ENCODE measurements around the gene PAM. TPM values are rescaled to one million over a fixed set of nuclear protein-coding genes. Genes with fewer than 3 reads are reported as not detected.

PAM gene
- total and polyA plus RNA-seq, 3 donors from 2014 or later, result 65.5 to 92.5 (median 77.5) TPM

DNA sequence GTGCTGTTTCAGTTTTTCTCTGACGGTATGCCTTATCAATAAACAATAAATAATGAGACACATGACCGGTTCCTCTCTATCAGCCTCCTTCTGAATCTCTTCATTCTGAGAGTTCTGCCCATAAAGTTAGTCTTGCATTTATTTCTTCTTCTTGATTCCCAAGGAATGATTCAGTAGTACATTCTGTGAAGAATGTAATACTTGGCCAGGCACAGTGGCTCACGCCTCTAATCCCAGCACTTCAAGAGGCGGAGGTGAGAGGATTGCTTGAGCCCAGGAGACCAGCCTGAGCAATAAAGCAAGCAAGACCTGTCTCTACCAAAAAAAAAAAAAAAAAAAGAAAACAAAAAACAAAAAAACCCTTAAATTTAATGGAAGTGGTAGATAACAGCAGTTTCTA, 53.9 kb downstream of the PAM start:
- H3K27me3 ChIP-seq, result no peaks in the 10 kb centered on the region
- 59 to 68% methylated on average over 4 of the region's 4 CpGs for WGBS, 2 donors
- no peaks in the 10 kb centered on the region for H3K4me1 ChIP-seq
- no peaks in the 10 kb centered on the region for H3K9me3 ChIP-seq
- no peak for TF ChIP-seq POLR2A (IDR thresholded peaks at IDR 0.05)
- no peak overlapping the region for H3K27ac ChIP-seq
- intact Hi-C loops (cut with DNase I; ENCODE audit: low total_unique reads), result no loop called here
- DNase-seq, result no peak
- H3K4me3 ChIP-seq, result no peak overlapping the region
- H3K36me3 ChIP-seq (ENCODE audit: low read depth, missing control alignments), result no peaks in the 10 kb centered on the region

DNA sequence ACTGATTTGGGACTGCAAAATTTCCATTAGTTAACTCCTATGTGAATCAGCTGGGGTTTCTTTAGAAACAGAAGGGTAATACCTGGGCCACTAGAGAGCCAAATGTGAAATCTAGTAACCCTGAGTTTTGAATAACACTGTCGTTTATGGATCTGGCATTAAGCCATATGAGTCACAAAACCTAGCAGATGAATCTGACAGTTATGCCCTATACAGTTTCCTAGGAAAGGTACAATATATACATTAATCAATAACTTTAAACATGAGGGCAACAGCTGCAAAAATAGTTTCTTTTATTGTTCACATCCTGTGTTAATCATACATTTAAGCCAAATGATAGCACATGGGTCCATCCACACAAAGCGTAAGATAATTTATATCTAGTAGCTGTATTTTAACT, 56.9 kb downstream of the PAM start:
- Histone ChIP-seq H3K36me3 (ENCODE audit: low read depth, missing control alignments) (no peaks in the 10 kb centered on the region), H3K4me1 (no peaks in the 10 kb centered on the region), H3K27me3 (no peaks in the 10 kb centered on the region), H3K27ac (no peak overlapping the region), H3K4me3 (no peak overlapping the region), H3K9me3 (no peaks in the 10 kb centered on the region)
- 60 to 73% methylated on average over 2 of the region's 2 CpGs for WGBS, 2 donors
- intact Hi-C loops (cut with DNase I; ENCODE audit: low total_unique reads), result no loop called here
- no peak for DNase-seq
- no peak for TF ChIP-seq POLR2A (IDR thresholded peaks at IDR 0.05)
- TF ChIP-seq, protein P1, sequence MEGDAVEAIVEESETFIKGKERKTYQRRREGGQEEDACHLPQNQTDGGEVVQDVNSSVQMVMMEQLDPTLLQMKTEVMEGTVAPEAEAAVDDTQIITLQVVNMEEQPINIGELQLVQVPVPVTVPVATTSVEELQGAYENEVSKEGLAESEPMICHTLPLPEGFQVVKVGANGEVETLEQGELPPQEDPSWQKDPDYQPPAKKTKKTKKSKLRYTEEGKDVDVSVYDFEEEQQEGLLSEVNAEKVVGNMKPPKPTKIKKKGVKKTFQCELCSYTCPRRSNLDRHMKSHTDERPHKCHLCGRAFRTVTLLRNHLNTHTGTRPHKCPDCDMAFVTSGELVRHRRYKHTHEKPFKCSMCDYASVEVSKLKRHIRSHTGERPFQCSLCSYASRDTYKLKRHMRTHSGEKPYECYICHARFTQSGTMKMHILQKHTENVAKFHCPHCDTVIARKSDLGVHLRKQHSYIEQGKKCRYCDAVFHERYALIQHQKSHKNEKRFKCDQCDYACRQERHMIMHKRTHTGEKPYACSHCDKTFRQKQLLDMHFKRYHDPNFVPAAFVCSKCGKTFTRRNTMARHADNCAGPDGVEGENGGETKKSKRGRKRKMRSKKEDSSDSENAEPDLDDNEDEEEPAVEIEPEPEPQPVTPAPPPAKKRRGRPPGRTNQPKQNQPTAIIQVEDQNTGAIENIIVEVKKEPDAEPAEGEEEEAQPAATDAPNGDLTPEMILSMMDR (IDR thresholded peaks at IDR 0.05), result no peak

DNA sequence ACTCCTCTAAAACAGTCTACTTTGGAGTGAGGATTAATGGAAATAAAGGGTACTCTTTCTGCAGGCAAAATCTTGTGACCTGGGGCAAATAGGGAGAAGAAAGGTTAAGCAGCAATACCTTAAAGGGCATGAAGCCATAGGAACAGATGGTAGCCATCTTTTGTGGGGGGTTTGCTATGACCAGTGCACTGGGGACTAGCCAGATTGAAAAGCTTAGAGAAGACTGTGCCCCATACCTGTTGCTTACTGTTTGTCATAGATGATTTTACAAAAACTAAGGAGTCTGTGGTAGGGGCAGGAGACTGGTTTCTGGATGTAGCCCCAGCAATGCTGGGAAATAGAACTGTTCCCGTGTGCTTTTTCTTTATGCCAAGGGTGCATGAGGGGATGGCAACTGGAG, 58.6 kb downstream of the PAM start:
- WGBS, 2 donors, result 42 to 44% methylated on average over 1 of the region's 1 CpG
- intact Hi-C loops (cut with DNase I; ENCODE audit: low total_unique reads), result no loop called here
- DNase-seq, result no peak

DNA sequence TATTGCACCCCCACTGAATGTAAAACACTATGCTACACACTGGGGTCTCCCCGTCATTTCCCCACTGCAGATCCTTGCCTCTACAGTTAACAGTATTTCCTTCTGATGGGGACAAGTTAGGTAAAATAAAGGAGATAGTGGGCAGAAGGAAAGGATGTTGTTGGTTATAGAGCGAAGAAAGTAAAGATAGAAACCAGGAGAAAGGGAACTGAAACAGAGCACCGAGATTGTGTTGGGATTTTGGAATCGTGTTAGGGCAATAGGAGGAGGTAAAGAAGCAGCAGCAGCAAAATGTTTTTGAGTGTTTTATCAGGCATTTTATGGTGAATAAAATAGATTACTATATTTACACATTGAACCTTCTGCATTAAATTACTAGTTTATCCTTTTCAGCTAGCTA, 60.0 kb downstream of the PAM start:
- TF ChIP-seq, protein P1 (IDR thresholded peaks at IDR 0.05), result no peak
- no peak for TF ChIP-seq POLR2A (IDR thresholded peaks at IDR 0.05)
- WGBS, 2 donors, result 82 to 84% methylated on average over 4 of the region's 4 CpGs

More for the DNA sequence above, 58.6 kb downstream of the PAM start:
- H3K4me1 ChIP-seq, result no peaks in the 10 kb centered on the region
- no peaks in the 10 kb centered on the region for H3K36me3 ChIP-seq (ENCODE audit: low read depth, missing control alignments)
- no peak overlapping the region for H3K27ac ChIP-seq
- TF ChIP-seq POLR2A (IDR thresholded peaks at IDR 0.05), result no peak
- TF ChIP-seq, protein P1 (IDR thresholded peaks at IDR 0.05), result no peak
- no peak overlapping the region for H3K4me3 ChIP-seq
- no peaks in the 10 kb centered on the region for H3K9me3 ChIP-seq
- no peaks in the 10 kb centered on the region for H3K27me3 ChIP-seq

DNA sequence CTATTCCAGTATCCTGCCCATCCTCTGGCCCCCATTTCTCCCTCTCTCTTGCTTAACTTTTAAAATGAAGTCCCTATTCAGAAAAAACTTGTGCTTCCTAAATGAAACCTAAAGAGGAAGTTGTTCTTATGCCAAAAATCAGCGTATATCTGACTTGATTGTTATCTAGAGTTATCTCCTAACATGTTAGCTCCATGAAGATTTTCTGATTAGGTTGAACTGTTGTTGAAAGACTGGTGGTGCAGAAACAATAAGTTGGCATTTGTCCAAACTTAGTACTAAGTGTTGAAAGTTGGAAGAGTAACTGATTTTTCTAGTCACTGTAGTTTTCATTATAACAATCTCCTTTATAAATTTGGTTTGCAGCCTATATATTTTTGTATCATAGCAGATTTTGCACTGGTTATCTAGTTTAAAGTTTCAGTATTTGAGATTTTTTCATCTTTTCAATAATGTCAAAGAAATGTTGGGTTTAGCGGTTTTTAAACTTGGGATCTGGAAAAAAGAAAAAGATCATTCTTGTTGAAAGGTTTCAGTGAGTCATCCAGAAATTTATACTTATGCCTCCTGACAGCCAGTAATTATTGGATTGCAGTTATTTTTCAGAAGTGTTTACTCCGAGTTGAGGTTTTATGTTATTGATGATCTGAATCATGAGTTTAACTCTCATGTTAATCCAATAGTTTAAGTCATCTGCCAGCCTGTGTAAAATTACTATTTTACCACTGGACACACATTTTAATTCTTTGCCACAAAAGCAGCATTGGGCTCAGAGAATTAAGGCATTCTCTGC, 60.6 kb downstream of the PAM start:
- intact Hi-C loops (cut with DNase I; ENCODE audit: low total_unique reads), result no loop called here
- no peak overlapping the region for H3K4me3 ChIP-seq

More for the DNA sequence above, 60.0 kb downstream of the PAM start:
- H3K27ac ChIP-seq, result no peak overlapping the region
- H3K4me3 ChIP-seq, result no peak overlapping the region
- H3K36me3 ChIP-seq (ENCODE audit: low read depth, missing control alignments), result no peaks in the 10 kb centered on the region
- H3K4me1 ChIP-seq, result no peaks in the 10 kb centered on the region
- no peak for DNase-seq
- H3K27me3 ChIP-seq, result no peaks in the 10 kb centered on the region
- intact Hi-C loops (cut with DNase I; ENCODE audit: low total_unique reads), result no loop called here
- H3K9me3 ChIP-seq, result no peaks in the 10 kb centered on the region

More for the DNA sequence above, 60.6 kb downstream of the PAM start:
- no peak for DNase-seq
- Histone ChIP-seq H3K27ac (no peak overlapping the region), H3K36me3 (ENCODE audit: low read depth, missing control alignments) (no peaks in the 10 kb centered on the region), H3K4me1 (no peaks in the 10 kb centered on the region), H3K9me3 (no peaks in the 10 kb centered on the region), H3K27me3 (no peaks in the 10 kb centered on the region)
- TF ChIP-seq, protein P1 (IDR thresholded peaks at IDR 0.05), result no peak
- TF ChIP-seq POLR2A (IDR thresholded peaks at IDR 0.05), result no peak
- WGBS, 2 donors, result 80 to 87% methylated on average over 3 of the region's 3 CpGs

Measured in testis (tissue), 3 donors.